HL-60 (cell line): ENCODE results near the gene CPED1.

Experiments used
- GABPA ChIP-seq: IDR thresholded peaks from 2 replicates; pipeline ENCODE4 v1.6.1; 2012; ENCODE audit warnings: low read depth
- POLR2AphosphoS5 ChIP-seq: IDR thresholded peaks from 2 replicates; pipeline ENCODE4 v1.6.1; 2012; ENCODE audit warnings: low read depth
- REST ChIP-seq: IDR thresholded peaks from 2 replicates; pipeline ENCODE4 v1.6.1; 2012; ENCODE audit warnings: low read depth; ENCODE audit not compliant: insufficient replicate concordance
- TF ChIP-seq, protein P1 (sequence below): IDR thresholded peaks from one replicate; pipeline ENCODE4 v1.5.1; 2011; ENCODE audit warnings: low read length, control low read depth, inconsistent platforms; ENCODE audit not compliant: insufficient read depth

- TF ChIP-seq, protein P1, sequence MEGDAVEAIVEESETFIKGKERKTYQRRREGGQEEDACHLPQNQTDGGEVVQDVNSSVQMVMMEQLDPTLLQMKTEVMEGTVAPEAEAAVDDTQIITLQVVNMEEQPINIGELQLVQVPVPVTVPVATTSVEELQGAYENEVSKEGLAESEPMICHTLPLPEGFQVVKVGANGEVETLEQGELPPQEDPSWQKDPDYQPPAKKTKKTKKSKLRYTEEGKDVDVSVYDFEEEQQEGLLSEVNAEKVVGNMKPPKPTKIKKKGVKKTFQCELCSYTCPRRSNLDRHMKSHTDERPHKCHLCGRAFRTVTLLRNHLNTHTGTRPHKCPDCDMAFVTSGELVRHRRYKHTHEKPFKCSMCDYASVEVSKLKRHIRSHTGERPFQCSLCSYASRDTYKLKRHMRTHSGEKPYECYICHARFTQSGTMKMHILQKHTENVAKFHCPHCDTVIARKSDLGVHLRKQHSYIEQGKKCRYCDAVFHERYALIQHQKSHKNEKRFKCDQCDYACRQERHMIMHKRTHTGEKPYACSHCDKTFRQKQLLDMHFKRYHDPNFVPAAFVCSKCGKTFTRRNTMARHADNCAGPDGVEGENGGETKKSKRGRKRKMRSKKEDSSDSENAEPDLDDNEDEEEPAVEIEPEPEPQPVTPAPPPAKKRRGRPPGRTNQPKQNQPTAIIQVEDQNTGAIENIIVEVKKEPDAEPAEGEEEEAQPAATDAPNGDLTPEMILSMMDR = no peak
- TF ChIP-seq POLR2AphosphoS5 (no peak), REST (no peak), GABPA (no peak)
These were observed 213.6 kb downstream of the CPED1 start for GRCh38 chr7:121202125-121202524.
